Cortex of kidney (tissue), 1 donor: ENCODE results near the gene TTLL12.

Experiments used
- DNase-seq: peaks from one replicate; lab custom pipeline; 2025; lab: John Stamatoyannopoulos, UW

Gene TTLL12

GRCh38 chr22:43173566-43173965, 13.4 kb downstream of the TTLL12 start:
- DNase-seq: no peak

- no peak for DNase-seq
These were observed 14.7 kb downstream of the TTLL12 start for GRCh38 chr22:43172191-43172590.

GRCh38 chr22:43171607-43172006, 15.3 kb downstream of the TTLL12 start:
- no peak for DNase-seq

DNA sequence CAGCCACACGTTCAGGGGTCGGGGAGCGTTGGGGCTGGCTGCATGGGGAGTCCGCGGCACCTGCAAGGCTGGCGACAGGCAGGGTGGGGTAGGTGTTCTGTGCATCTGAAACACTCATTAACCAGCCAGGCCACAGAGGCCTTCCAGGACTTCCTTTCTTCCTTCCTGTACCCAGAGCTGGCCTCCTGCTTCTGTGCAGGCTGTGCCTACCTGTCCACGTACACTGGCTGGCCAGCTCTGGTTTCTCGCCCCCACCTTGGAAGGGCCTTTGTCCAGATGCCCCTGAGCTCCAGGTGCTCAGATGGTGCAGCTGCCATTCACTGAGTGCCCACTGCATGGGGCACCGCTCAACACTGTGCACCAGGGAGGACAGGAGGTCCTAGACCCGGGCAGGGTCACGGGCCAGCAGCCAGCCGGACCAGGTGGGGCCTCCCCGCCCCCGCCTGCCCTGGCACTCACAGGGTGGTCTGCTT, 15.9 kb downstream of the TTLL12 start:
- DNase-seq: no peak

- no peak for DNase-seq
These were observed 16.8 kb downstream of the TTLL12 start for GRCh38 chr22:43170131-43170480.

DNA sequence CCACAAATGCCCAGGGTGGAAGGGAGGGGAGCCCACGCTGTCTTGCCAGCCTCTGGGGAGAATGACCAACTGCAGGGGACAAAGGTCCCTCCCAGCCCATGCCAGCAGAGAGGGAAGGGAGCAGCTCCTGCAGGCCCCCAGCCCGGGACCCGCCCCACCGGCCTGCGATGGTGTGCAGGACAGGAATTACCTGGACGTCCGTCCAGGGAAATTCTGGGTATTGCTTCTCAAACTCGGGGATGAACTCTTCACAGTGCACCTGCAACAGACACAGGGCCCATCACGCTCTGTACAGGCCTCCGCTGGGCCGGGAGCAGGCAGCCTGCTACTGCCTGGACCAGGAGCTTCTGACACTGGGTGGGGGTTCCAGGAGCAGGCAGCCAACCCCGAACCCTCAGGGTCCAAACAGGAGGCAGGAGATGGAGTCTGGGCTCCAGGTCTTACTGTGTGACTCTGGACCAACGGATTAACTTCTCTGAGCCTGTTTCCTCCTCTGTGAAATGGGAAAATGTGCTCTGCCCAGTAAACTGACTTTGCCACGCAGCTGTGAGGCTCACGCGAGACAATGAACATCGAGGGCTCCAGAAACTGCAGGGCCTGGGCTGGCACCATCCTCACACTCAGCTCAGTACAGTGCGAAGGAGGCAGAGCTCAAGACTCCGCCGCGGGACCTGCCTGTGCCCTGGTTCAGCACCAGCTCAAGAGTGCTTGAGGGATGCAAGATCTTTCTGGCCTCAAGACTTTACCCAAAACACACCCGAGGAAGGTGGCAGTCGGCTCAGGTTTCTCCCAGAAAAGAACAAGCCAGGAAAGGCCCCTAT, 17.4 kb downstream of the TTLL12 start:
- DNase-seq: no peak

DNA sequence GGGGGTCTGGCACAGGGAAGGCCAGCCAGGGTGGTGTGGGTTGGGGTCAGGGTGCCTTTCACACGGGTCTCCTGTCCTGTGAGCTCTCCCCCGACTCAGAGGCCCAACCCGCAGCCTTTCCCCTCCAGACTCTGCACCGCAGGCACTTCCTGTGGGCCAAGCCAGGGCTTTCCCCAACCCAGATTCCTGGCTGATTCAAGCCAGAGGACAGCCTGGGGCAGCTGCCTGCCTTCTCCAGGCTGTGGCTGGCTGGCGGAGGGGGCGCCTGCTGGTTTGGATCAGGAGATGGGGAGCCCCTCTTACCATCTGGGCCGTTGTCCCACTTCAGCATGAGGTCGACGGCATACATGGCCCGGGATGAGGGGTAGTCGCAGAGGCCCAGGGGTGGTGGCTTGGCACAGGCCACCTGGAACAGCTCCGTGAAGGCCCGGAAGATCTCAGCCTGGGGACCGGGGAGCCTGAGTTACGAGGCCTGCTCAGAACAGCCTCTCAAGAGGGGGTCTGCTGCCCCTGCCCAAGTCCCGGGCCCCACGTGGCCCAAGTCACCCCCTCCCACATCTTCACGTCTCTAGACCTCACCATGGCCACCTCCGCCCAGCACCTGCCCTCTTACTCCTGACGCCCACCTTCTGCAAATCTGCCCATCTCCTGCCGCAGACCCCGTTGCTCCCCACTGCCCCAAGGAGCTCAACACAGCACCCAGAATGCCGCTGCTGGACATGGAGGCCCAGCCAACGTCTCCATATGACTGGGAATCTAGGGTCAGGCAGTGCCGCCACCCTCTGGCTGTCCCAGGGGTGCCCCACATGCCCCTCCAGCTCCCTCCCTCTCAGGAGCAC, 18.2 kb downstream of the TTLL12 start:
- DNase-seq: no peak

GRCh38 chr22:43167001-43167589, 19.8 kb downstream of the TTLL12 start:
- DNase-seq: no peak

GRCh38 chr22:43166132-43166930, 20.6 kb downstream of the TTLL12 start:
- DNase-seq: no peak

GRCh38 chr22:43164636-43165035, 22.3 kb downstream of the TTLL12 start:
- DNase-seq: no peak

- DNase-seq: no peak
These were observed 23.6 kb downstream of the TTLL12 start for GRCh38 chr22:43163241-43163795.

DNA sequence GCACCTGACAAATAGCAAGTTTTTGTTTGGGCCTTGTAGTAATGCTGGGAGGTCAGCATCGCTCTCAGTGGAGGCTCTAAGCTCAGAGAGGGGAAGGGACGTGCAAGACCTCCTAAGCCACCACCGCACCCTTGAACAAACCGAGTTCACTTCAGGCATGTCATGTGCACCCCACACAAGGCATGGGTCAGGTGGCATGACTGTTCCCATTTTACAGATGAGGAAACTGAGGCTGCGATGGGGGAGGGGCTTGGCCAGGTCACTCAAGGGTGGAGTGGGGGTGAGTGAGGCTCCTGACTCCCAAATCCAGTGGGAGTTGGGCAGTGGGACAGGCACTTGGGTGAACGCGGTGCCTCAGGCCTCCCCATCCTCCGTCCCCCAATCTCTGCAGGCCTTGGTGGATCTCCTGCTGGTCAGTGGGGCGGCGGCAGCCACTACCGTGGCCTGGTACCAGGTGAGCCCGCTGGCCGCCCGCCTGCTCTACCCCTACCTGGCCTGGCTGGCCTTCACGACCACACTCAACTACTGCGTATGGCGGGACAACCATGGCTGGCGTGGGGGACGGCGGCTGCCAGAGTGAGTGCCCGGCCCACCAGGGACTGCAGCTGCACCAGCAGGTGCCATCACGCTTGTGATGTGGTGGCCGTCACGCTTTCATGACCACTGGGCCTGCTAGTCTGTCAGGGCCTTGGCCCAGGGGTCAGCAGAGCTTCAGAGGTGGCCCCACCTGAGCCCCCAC, 24.4 kb downstream of the TTLL12 start:
- DNase-seq: no peak

GRCh38 chr22:43160497-43161126, 26.3 kb downstream of the TTLL12 start:
- DNase-seq: no peak

- DNase-seq: no peak
These were observed 27.3 kb downstream of the TTLL12 start for GRCh38 chr22:43159484-43160178.

DNA sequence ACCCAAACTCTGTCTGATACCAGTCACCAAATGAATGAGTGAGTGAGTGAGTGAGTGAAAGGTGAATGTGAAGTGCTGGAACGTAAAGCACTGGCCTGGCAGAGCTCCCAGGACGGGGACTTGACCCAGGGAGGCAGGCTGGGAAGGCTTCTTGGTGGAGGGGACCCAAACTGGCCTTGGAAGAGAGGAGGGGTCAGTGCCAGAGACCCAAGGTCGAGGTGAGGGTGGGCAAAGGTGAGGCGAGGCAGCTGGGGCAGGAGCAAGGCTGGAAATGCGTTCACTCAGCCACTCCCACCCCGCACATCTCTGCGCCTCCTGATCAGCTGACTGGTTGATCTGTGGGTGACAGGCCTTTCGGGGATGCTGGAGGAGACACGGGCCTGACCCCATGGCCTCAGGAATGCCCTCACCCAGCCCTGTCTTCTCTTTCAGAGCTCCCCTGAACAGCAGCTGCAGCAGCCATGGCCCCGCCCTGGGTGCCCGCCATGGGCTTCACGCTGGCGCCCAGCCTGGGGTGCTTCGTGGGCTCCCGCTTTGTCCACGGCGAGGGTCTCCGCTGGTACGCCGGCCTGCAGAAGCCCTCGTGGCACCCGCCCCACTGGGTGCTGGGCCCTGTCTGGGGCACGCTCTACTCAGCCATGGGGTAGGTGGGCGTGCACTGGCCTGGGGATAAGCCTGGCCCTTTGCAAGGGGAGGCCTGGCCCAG, 28.0 kb downstream of the TTLL12 start:
- DNase-seq: no peak

GRCh38 chr22:43157874-43158546, 28.9 kb downstream of the TTLL12 start:
- no peak for DNase-seq

- DNase-seq: no peak
These were observed 30.5 kb downstream of the TTLL12 start for GRCh38 chr22:43156413-43156812.

DNA sequence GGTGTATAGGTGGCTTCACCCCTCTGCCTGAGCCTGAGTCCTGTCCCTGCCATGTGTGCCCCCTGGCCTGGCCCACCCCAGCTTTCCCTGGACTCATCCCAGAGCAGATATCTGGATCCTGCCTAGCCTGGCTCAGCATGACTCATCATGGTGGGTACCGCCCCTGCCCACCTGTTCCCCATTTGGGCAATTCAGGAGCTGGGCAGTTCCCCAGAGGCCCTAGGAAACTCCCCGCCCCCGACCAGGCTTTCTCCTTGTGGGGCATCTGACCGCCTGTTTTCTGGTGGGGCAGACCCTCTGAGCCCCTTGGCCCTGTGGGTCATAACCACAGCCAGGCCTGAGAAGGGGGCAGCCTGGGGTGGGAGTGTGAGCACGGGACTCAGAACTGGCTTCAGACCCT, 31.1 kb downstream of the TTLL12 start:
- DNase-seq: no peak
